Lower leg skin (tissue), 4 donors: ENCODE data around the gene ATP11C. TPM values are rescaled to one million over a fixed set of nuclear protein-coding genes. Genes with fewer than 3 reads are reported as not detected.
"Not testable (repeated sequence)": the region's sequence is repeated elsewhere in the genome, so short reads cannot be mapped to it uniquely, and the experiment has no call there.

Experiments
- DNase-seq, 2 donors: peaks; one replicate each; pipeline ENCODE4 v3.0.0-alpha.2; 2019; ENCODE audit warnings: low spot score in 2 of 2
- H3K4me3 ChIP-seq: fragments of 200-600 bp; sonication (generic); 2 replicates; pipeline ENCODE4 v1.5.1; 2017; ENCODE audit warnings: mild to moderate bottlenecking, low read depth; ENCODE audit not compliant: poor library complexity, severe bottlenecking
- CTCF ChIP-seq, 3 donors: fragments of 450-650 bp; IDR thresholded peaks; one replicate each; pipeline ENCODE4 v1.5.1; 2016; ENCODE audit warnings: antibody characterized with exemption in 3 of 3, mild to moderate bottlenecking in 3 of 3, moderate library complexity in 2 of 3
- POLR2A ChIP-seq, 2 donors: fragments of 450-650 bp; IDR thresholded peaks; one replicate each; pipeline ENCODE4 v1.6.1; 2016 to 2017; ENCODE audit warnings: antibody characterized with exemption in 2 of 2, mild to moderate bottlenecking in 1 of 2, moderate library complexity in 1 of 2
- WGBS, 2 donors: methylation state at CpG; one replicate each; pipeline ENCODE4 v1.1.5; 2018; 5-methylcytosine and 5-hydroxymethylcytosine counted together
- intact Hi-C: fragments of 100-400 bp; cut with DNase I; formaldehyde crosslinking; loops from one replicate; pipeline ENCODE4 v1.15.0; 2023; ENCODE audit warnings: low total_unique reads
- total RNA-seq, 4 donors: library from RNA; depleted of rRNA; stranded (reverse); fragments of >200 nt; gene quantifications; one replicate each; pipeline ENCODE4 v1.1.0, GENCODE V29; 2016

The ATP11C gene
- total RNA-seq, 4 donors from 2014 or later: 9.4 to 17.0 (median 13.5) TPM

GRCh38 chrX:139969286-139969685 lies 36.4 kb upstream of the ATP11C start:
- DNase-seq: no peak
- 57 to 84% methylated on average over 2 of the region's 2 CpGs for WGBS, 2 donors
- intact Hi-C loops: no loop called here
- TF ChIP-seq CTCF (IDR thresholded peaks at IDR 0.05) (no peak), POLR2A (IDR thresholded peaks at IDR 0.05) (no peak)
- no peak overlapping the region for H3K4me3 ChIP-seq

- no peak for TF ChIP-seq CTCF (IDR thresholded peaks at IDR 0.05)
- TF ChIP-seq POLR2A (IDR thresholded peaks at IDR 0.05): no peak
- no peak for DNase-seq
- WGBS, 2 donors: 60 to 80% methylated on average over 3 of the region's 3 CpGs
- intact Hi-C loops: no loop called here
- H3K4me3 ChIP-seq: no peak overlapping the region
These were observed 34.9 kb upstream of the ATP11C start for GRCh38 chrX:139967750-139968149.

- TF ChIP-seq POLR2A (IDR thresholded peaks at IDR 0.05) (no peak), CTCF (IDR thresholded peaks at IDR 0.05) (no peak)
- no peak for DNase-seq
- no peak overlapping the region for H3K4me3 ChIP-seq
- intact Hi-C loops: no loop called here
- 49 to 58% methylated on average over 4 of the region's 4 CpGs for WGBS, 2 donors
These were observed 34.4 kb upstream of the ATP11C start for GRCh38 chrX:139967300-139967699.

GRCh38 chrX:139966159-139966558 lies 33.3 kb upstream of the ATP11C start:
- WGBS, 2 donors: 55 to 65% methylated on average over 3 of the region's 3 CpGs
- H3K4me3 ChIP-seq, DNase-seq, intact Hi-C loops: not testable (repeated sequence)

- DNase-seq: no peak
- 77 to 90% methylated on average over 6 to 7 of the region's 7 CpGs for WGBS, 2 donors
- TF ChIP-seq POLR2A (IDR thresholded peaks at IDR 0.05) (no peak), CTCF (IDR thresholded peaks at IDR 0.05) (no peak)
- no peak within 1 kb of the TSS for H3K4me3 ChIP-seq
- intact Hi-C loops: no loop called here
These were observed 32.6 kb upstream of the ATP11C start, which contains the start of gene CXorf66 for GRCh38 chrX:139965421-139965820. CXorf66 (minus strand) TSS chrX:139965521; CDS start chrX:139965496, 25 bp downstream.

GRCh38 chrX:139961091-139961490 lies 28.2 kb upstream of the ATP11C start:
- H3K4me3 ChIP-seq, DNase-seq, intact Hi-C loops: not testable (repeated sequence)
- 38 to 62% methylated on average over 2 of the region's 2 CpGs for WGBS, 2 donors

GRCh38 chrX:139949703-139950102 lies 16.9 kb upstream of the ATP11C start:
- no peak overlapping the region for H3K4me3 ChIP-seq
- intact Hi-C loops: no loop called here
- 49 to 58% methylated on average over 3 of the region's 3 CpGs for WGBS, 2 donors
- no peak for TF ChIP-seq CTCF (IDR thresholded peaks at IDR 0.05)
- no peak for DNase-seq
